Stimulated activated naive CD8-positive, alpha-beta T cell treated with anti-CD3 and anti-CD28 coated beads, Interleukin-15, Interleukin-2, amounts not matched to agents 100 ng/mL and 50 ng/mL, for 24 hours (primary cell): Measurements from ENCODE around the gene EYA2.
A peak's percentile ranks its signal among the peaks of the same experiment; 100 is the strongest.

ENCODE experiments used
- H3K27ac Mint-ChIP-seq: one replicate; pipeline ENCODE4 v1.8.0; 2021; ENCODE audit warnings: mild to moderate bottlenecking, mixed read lengths
- H3K27me3 Mint-ChIP-seq: one replicate; pipeline ENCODE4 v1.8.0; 2021; ENCODE audit warnings: mixed read lengths
- H3K36me3 Mint-ChIP-seq: one replicate; pipeline ENCODE4 v1.8.0; 2021; ENCODE audit warnings: low read depth, mixed read lengths
- H3K4me1 Mint-ChIP-seq: one replicate; pipeline ENCODE4 v1.8.0; 2021; ENCODE audit warnings: low read depth, mixed read lengths
- H3K4me3 Mint-ChIP-seq: one replicate; pipeline ENCODE4 v1.8.0; 2021; ENCODE audit warnings: mild to moderate bottlenecking, mixed read lengths
- H3K9me3 Mint-ChIP-seq: one replicate; pipeline ENCODE4 v1.8.0; 2021; ENCODE audit warnings: mixed read lengths

EYA2 gene

DNA sequence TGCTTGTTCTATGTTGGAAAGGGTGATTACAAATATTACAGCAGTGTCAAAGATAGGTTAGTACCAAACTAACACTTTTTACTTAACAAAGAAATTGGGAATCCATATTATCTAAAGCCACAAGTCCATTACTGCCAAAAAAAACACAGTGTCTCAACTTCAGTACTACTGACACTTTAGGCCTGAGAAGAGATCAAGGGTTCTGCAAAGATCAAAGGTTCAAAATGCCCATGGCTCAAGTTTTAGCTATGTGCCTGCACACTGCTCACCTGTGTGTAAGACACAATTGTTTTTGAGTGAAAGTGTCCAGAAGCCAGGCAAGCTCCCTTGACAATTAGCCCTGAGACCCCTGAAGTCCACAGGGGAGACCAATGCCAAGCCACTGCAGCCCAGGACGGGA, 329.3 kb downstream of the EYA2 start:
- peaks cover 67% of the 10 kb centered on the region for H3K36me3 Mint-ChIP-seq
- H3K4me3 Mint-ChIP-seq = no peak overlapping the region
- H3K27me3 Mint-ChIP-seq = no peaks in the 10 kb centered on the region
- no peak overlapping the region for H3K27ac Mint-ChIP-seq
- no peaks in the 10 kb centered on the region for H3K4me1 Mint-ChIP-seq
- no peaks in the 10 kb centered on the region for H3K9me3 Mint-ChIP-seq

- Mint-ChIP-seq H3K27me3 (no peaks in the 10 kb centered on the region), H3K9me3 (no peaks in the 10 kb centered on the region), H3K36me3 (peaks cover 68% of the 10 kb centered on the region), H3K4me3 (no peak overlapping the region), H3K4me1 (no peaks in the 10 kb centered on the region), H3K27ac (no peak overlapping the region)
Measured at GRCh38 chr20:47224300-47224791, 329.7 kb downstream of the EYA2 start.

GRCh38 chr20:47224857-47225256, 330.2 kb downstream of the EYA2 start:
- H3K27me3 Mint-ChIP-seq = no peaks in the 10 kb centered on the region
- no peaks in the 10 kb centered on the region for H3K9me3 Mint-ChIP-seq
- no peak overlapping the region for H3K27ac Mint-ChIP-seq
- peaks cover 68% of the 10 kb centered on the region for H3K36me3 Mint-ChIP-seq
- H3K4me3 Mint-ChIP-seq = no peak overlapping the region
- no peaks in the 10 kb centered on the region for H3K4me1 Mint-ChIP-seq

GRCh38 chr20:47225458-47225857, 330.8 kb downstream of the EYA2 start:
- Mint-ChIP-seq H3K9me3 (no peaks in the 10 kb centered on the region), H3K27me3 (no peaks in the 10 kb centered on the region), H3K27ac (no peak overlapping the region), H3K4me3 (no peak overlapping the region), H3K4me1 (no peaks in the 10 kb centered on the region), H3K36me3 (peaks cover 63% of the 10 kb centered on the region)

GRCh38 chr20:47227119-47227518, 332.5 kb downstream of the EYA2 start:
- Mint-ChIP-seq H3K27me3 (no peaks in the 10 kb centered on the region), H3K36me3 (peaks cover 71% of the 10 kb centered on the region), H3K9me3 (no peaks in the 10 kb centered on the region), H3K27ac (no peak overlapping the region), H3K4me1 (peaks cover 3% of the 10 kb centered on the region), H3K4me3 (no peak overlapping the region)

DNA sequence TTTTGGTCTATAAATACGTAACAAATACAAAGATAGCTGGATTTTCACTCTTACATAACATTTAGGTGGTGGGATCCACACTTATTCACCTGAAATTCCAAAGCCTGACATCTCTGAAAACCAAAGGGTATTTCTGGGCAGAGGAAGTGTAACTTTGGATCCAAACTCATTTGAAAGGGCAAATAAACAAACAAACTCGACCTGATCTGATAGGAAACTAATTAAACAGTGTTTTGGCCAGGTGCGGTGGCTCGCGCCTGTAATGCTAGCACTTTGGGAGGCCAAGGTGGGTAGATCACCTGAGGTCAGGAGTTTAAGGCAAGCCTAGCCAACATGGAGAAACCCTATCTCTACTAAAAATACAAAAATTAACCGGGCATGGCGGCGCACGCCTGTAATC, 332.9 kb downstream of the EYA2 start:
- Mint-ChIP-seq H3K9me3 (no peaks in the 10 kb centered on the region), H3K4me1 (peaks cover 3% of the 10 kb centered on the region), H3K27me3 (no peaks in the 10 kb centered on the region), H3K36me3 (peaks cover 66% of the 10 kb centered on the region), H3K27ac (no peak overlapping the region), H3K4me3 (no peak overlapping the region)

DNA sequence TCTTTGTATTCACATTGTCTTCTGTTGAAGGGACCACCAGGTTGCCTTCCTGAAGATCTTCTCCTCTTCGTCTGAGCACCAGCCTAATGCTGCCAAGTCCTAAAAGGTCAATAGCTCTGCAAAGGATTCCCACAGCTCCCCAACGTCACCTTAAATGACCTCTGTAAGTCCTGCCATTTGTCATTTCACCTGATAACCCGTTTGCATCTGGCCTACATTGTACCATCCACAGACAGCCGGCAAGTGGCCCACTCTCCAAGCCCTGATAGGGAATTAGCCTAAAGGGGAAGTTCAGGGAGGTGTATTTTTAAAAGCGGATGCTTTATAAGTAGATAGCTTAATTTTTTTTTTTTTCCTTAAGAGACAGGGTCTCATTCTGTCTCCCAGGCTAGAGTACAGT, 334.0 kb downstream of the EYA2 start:
- Mint-ChIP-seq H3K36me3 (peaks cover 61% of the 10 kb centered on the region), H3K27ac (peak overlapping the region; percentile 49), H3K4me1 (peaks cover 3% of the 10 kb centered on the region), H3K27me3 (no peaks in the 10 kb centered on the region), H3K4me3 (no peak overlapping the region), H3K9me3 (no peaks in the 10 kb centered on the region)

DNA sequence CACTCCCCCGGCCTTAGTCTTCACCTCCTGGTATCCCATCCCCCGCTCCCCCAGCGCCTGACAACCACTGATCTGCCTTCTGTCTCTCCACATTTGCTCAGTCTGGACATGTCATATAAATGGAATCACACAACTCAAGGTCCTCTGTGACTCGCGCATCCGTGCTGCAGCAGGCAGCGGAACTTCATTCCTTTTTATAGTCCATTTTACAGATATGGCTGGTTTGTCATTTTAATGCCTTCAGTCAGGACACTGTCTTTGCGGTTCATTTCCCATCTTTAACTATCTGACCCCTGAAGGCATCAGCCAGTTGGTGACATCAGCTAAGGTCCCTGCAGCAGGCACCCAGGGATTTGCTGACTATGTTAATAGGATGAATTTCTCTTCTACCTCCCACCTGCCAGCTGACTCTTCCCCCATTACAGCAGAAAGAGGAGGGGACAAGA, 336.2 kb downstream of the EYA2 start:
- H3K27ac Mint-ChIP-seq = no peak overlapping the region
- no peak overlapping the region for H3K4me3 Mint-ChIP-seq
- H3K27me3 Mint-ChIP-seq = no peaks in the 10 kb centered on the region
- H3K4me1 Mint-ChIP-seq = peaks cover 3% of the 10 kb centered on the region
- H3K9me3 Mint-ChIP-seq = no peaks in the 10 kb centered on the region
- H3K36me3 Mint-ChIP-seq = peaks cover 63% of the 10 kb centered on the region

DNA sequence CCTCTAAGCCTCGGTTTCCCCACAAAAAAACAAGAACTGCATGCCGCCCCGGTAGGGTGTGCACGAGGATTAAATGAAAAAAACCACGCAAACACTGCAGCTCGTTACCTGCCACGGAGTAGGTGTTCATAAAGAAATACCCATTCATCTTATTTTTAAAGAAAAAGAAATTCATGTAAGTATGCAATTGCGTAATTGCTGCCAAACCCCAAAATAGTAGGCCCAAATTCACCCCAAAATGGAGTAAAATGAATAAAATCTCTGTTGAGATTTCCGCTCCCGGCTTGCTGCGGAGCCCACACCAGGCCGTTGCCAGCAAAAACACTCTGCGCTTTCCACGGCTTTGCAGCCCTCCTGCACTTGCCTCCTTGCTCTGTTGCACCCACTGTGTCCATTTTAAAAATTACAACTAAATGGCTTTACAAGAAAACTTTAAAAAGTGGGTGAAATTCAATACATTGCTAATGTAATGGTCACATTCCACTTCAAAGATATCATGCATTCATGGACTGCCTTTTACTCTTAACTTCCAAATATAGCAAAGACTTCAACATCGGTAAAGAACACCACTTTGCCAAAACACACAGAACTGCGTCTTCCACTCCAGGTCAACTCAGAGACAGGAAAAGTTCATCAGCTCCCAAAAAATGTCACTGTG, 336.9 kb downstream of the EYA2 start:
- peaks cover 3% of the 10 kb centered on the region for H3K4me1 Mint-ChIP-seq
- H3K9me3 Mint-ChIP-seq = no peaks in the 10 kb centered on the region
- H3K36me3 Mint-ChIP-seq = peaks cover 66% of the 10 kb centered on the region
- no peaks in the 10 kb centered on the region for H3K27me3 Mint-ChIP-seq
- no peak overlapping the region for H3K4me3 Mint-ChIP-seq
- H3K27ac Mint-ChIP-seq = no peak overlapping the region

GRCh38 chr20:47232518-47232917, 337.9 kb downstream of the EYA2 start:
- Mint-ChIP-seq H3K27ac (no peak overlapping the region), H3K4me1 (peaks cover 3% of the 10 kb centered on the region), H3K9me3 (no peaks in the 10 kb centered on the region), H3K36me3 (peaks cover 66% of the 10 kb centered on the region), H3K27me3 (no peaks in the 10 kb centered on the region), H3K4me3 (no peak overlapping the region)

DNA sequence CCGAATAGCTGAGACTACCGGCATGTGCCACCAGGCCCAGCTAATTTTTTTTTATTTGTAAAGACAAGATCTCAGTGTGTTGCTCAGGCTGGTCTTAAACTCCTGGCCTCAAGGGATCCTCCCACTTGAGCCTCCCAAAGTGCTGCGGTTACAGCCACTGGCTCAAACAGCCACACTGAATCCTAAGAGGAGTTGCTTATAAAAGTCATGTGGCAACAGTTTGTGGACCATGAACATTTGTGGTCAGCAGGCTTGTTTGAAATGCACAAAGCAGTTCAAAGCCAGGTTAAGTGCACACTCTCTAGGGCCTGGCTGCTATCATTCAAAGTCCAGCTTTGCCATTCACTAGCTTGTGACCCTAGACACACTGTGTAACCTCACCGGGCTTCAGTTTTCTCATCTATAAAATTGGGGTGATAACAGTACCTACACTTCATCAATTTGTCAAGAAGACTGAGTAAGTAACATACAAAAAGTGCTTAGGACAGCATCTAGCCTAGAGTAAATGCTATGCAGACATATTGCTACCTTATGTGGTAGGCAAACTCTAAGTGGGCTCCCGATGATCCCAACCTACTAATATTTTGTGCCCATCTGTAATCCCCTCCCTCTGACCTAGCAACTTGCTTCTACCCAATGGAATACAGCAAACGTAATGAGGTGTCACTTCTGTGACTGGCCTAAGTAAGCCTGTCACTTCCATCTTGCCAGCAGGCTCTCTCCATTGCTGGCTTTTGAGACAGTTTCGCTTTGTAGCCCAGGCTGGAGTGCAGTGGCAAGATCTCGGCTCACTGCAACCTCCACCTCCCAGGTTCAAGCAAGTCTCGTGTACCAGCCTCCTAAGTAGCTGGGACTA, 338.9 kb downstream of the EYA2 start:
- Mint-ChIP-seq H3K36me3 (peaks cover 67% of the 10 kb centered on the region), H3K4me3 (no peak overlapping the region), H3K27me3 (no peaks in the 10 kb centered on the region), H3K9me3 (no peaks in the 10 kb centered on the region), H3K4me1 (peaks cover 3% of the 10 kb centered on the region), H3K27ac (no peak overlapping the region)

- Mint-ChIP-seq H3K4me1 (peaks cover 3% of the 10 kb centered on the region), H3K36me3 (peaks cover 63% of the 10 kb centered on the region), H3K27me3 (no peaks in the 10 kb centered on the region), H3K27ac (no peak overlapping the region), H3K4me3 (no peak overlapping the region), H3K9me3 (no peaks in the 10 kb centered on the region)
Measured at GRCh38 chr20:47235111-47235510, 340.5 kb downstream of the EYA2 start.

DNA sequence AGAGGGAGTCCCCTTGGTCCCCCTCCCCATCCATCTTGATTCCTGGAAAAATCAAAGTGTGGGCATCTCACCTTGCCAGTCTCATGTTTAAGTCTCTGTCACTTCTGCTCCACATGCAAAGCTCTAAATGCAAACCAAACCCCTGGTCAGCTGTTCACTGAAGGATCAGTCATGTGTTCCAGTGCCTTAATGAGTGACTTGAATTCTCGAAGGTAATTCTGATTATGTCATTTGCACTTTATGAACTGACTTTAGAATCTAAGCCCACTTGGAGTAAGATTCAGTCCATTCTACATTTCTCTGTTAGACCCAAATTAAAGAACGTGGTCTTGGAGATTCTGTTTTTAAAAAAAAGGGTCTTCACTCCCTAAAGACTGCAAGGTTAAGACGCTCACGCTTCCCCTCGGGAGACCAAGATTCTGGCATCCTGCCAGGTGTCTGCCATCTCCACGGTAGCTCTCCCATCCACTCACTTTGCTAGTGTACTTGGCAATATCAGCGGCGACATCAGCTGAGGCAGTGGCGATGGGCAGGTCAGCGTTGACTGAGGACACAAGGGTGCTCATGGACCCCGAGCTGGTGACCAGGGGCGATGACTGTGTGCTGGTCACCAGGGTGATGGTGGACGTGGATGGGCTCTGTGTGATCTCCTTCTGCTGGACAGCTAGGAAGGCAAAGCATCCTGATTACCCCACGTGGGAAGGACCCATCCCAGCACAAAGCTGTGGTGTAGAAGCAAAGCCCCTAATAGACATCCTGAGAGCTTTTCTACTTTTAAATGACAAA, 341.4 kb downstream of the EYA2 start:
- Mint-ChIP-seq H3K27me3 (no peaks in the 10 kb centered on the region), H3K4me3 (no peak overlapping the region), H3K4me1 (no peaks in the 10 kb centered on the region), H3K27ac (no peak overlapping the region), H3K36me3 (peaks cover 56% of the 10 kb centered on the region), H3K9me3 (no peaks in the 10 kb centered on the region)

- H3K36me3 Mint-ChIP-seq = peaks cover 55% of the 10 kb centered on the region
- no peaks in the 10 kb centered on the region for H3K4me1 Mint-ChIP-seq
- H3K27ac Mint-ChIP-seq = no peak overlapping the region
- H3K27me3 Mint-ChIP-seq = no peaks in the 10 kb centered on the region
- no peak overlapping the region for H3K4me3 Mint-ChIP-seq
- no peaks in the 10 kb centered on the region for H3K9me3 Mint-ChIP-seq
Measured at GRCh38 chr20:47236639-47236900, 341.9 kb downstream of the EYA2 start.

DNA sequence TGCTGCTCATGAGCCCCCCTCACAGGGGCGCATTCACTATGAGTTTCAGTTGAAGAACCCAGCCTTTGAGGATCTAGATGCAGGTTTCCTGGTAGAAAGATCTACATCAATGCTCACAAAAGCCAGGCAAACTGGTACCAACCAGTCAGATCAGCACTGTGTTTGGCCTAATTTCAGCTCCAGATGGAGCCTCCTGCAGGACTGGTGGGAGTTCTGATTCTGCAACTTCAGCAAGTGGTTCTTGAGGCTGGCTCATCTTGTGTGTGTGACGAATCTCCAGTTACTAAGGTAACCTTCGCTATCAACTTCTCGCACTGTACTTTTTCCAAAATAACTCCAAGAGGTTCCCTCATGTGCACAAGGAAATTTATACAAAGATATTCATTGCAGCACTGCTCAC, 343.1 kb downstream of the EYA2 start:
- Mint-ChIP-seq H3K27ac (peak overlapping the region; percentile 21), H3K9me3 (no peaks in the 10 kb centered on the region), H3K27me3 (no peaks in the 10 kb centered on the region), H3K4me3 (no peak overlapping the region), H3K4me1 (no peaks in the 10 kb centered on the region), H3K36me3 (peaks cover 55% of the 10 kb centered on the region)
